NB4 (cell line): Measurements from ENCODE around the gene TTC38.

Experiments
- POLR2A ChIP-seq: IDR thresholded peaks from 2 replicates; pipeline ENCODE4 v1.6.1; 2011; ENCODE audit warnings: mild to moderate bottlenecking; ENCODE audit not compliant: insufficient read length; ENCODE audit errors: extremely low read depth
- TF ChIP-seq, protein P1 (sequence below): IDR thresholded peaks from one replicate; pipeline ENCODE4 v1.5.1; 2012; ENCODE audit warnings: low read depth, low read length

GRCh38 chr22:46330426-46330825, 62.6 kb downstream of the TTC38 start:
- TF ChIP-seq, protein P1, sequence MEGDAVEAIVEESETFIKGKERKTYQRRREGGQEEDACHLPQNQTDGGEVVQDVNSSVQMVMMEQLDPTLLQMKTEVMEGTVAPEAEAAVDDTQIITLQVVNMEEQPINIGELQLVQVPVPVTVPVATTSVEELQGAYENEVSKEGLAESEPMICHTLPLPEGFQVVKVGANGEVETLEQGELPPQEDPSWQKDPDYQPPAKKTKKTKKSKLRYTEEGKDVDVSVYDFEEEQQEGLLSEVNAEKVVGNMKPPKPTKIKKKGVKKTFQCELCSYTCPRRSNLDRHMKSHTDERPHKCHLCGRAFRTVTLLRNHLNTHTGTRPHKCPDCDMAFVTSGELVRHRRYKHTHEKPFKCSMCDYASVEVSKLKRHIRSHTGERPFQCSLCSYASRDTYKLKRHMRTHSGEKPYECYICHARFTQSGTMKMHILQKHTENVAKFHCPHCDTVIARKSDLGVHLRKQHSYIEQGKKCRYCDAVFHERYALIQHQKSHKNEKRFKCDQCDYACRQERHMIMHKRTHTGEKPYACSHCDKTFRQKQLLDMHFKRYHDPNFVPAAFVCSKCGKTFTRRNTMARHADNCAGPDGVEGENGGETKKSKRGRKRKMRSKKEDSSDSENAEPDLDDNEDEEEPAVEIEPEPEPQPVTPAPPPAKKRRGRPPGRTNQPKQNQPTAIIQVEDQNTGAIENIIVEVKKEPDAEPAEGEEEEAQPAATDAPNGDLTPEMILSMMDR, result no peak
- no peak for TF ChIP-seq POLR2A
